SKM-1 (cell line): Measurements from ENCODE around the gene ATP2B3.

Source experiments
- DNase-seq: peaks from one replicate; lab custom pipeline; 2025; ENCODE audit not compliant: unreplicated experiment; lab: John Stamatoyannopoulos, UW

ATP2B3 gene

GRCh38 chrX:153530411-153531129 lies 13.1 kb downstream of the ATP2B3 start:
- no peak for DNase-seq

DNA sequence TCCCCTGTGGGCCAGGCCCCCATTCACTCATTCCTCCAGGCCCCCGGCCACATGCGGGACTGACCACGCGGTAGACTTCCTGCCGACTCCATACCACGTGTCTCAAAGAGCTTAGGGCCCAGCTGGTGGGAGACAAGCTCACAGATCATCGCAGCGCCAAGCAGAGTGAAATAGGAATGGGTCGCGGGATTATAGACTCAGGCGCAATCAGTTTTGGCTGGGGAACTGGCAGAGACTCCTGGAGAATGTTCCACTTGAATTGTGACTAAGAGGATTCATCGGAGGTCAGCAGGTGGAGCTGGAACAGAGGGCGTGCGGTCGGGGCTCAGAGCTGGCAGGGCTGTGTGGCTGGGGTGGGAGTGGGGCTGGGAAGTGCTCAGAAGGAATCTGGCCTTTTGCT lies 15.6 kb downstream of the ATP2B3 start:
- no peak for DNase-seq

GRCh38 chrX:153537080-153537479 lies 19.6 kb downstream of the ATP2B3 start:
- no peak for DNase-seq

DNA sequence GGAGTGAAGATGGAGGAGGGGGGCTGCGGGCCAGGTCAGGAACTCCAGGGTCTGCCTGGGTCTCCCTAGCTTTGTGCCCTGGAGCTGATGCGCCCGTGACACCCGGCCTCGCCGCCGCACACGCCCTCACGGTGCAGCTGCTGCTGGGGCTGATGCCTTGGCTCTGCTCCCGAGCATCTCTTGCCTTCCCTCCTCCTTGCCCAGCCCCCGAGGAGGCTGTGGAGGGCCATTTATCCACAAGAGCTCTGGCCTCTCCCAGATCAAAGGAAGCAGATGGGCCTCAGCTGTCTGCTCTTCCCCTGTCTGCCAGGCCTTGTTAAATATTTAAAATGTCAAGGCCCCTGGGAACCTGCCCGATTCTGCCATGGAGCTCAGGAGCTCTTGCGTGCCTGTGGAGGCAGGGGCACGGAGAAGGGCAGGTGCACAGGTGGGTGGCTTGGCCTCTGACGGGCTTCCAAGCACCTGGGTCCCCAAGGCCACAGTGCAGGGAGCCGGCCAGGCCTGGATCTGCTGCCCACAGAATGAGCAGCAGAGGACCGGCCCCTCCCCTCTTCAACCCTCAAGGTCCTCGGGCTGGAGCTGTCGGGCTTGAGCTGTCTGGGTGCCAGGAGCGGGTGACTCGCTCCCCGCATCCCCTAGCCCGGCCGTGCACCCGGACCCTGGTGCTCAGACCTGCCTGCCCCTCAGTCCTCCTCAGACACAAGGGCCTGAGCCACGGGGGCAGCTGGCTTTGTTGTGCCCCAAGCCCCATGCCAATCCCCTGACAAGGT lies 20.3 kb downstream of the ATP2B3 start:
- no peak for DNase-seq

DNA sequence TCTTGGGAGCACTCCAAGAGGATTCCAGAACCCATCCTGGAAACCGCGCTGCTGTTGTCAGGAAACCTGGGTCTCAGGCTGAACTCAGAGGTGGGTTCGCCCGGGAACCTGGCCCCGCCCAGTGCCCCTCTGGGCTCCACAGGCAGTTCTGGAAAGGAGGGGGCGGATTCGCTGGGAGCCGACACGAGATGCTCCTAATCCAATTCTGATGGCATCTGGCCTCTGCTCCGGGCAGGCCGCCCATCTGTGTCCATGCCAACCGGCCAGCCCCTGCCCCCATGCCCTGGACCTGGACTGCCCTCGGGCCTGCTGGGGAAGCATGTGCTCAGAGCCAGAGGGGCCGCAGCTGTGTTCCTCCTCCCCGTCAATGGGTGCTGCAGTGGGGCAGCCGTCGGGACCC lies 21.0 kb downstream of the ATP2B3 start:
- no peak for DNase-seq

DNA sequence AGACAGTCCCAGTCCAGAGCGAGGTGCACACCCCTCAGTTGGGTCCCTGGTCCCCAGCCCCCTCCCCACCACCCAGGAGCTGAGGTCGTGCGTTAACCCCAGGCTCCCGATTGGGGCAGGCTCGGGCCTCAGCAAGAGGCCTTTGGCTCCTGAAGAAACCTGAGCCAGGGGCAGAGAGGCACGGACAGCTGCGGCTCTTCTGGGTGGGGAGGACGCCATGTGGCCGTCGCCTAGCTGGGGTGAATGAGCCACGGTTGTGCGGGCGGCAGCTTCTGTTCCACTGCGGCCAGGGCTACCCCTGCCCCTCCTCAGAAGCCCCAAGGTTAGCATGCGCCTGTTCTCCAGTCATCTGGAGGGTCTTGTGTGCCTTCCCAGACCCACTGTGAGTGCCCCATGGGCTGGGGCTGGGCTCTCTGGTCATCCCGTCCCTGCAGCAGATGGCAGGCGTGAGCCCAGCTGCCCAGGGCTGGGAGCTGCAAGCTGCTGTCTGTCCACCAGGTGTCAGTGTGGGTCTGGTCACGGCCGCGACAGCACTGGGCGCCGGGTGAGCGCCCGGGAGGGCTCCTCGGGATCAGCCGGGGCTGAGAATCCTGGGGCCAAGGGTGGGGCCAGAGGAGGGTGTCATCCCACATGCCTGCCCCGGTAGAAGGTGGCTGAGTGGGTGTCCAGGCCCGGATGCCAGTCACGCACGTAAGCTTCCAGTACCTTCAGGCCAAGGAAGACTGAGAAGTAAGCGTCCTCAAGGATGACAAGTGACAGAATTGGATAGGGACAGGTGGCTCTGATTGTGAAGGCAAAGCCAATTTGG lies 21.9 kb downstream of the ATP2B3 start:
- DNase-seq = no peak

DNA sequence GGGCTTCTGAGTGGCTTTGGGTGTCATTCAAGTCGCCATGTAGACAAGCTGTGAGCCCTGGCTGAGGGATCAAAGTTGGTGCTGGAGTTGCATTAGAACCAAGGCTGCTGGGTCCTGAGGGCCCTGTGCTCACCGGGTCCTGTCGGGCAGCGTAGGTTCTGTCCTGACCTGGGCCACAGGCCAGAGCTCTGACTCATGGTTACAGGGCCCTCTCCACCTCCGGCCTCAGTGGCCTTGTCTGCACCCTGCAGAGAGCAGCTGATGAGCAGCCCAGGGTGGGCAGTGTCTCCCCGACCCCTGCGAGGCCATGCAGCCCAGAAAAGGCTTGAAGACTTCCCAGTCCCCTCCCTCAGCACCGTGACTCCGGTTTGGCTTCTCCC lies 22.5 kb downstream of the ATP2B3 start:
- DNase-seq = no peak

- DNase-seq = no peak
Measured at GRCh38 chrX:153544727-153545126, 27.3 kb downstream of the ATP2B3 start.

GRCh38 chrX:153546386-153546785 lies 28.9 kb downstream of the ATP2B3 start:
- DNase-seq = no peak

DNA sequence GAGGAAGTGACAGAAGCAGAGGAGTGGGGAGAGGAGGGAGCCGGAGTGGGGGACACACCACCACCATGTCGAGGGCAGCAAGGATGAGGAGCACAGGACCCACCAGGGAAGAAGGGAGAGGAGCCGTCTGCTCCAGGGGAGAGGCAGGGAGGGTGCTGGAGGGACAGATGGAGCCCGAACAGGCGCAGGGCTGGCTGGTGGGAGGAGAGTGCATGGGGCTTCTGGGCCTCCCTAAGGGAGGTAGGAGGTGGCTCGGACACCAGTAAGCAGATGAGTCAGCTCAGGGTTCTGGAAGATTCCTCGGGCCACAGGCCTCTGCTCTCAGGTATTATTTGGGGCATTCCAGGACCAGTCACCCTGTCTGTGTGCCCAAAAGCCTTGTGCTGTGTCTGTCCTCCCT lies 29.8 kb downstream of the ATP2B3 start:
- no peak for DNase-seq

- no peak for DNase-seq
Measured at GRCh38 chrX:153549231-153549630, 31.8 kb downstream of the ATP2B3 start.

DNA sequence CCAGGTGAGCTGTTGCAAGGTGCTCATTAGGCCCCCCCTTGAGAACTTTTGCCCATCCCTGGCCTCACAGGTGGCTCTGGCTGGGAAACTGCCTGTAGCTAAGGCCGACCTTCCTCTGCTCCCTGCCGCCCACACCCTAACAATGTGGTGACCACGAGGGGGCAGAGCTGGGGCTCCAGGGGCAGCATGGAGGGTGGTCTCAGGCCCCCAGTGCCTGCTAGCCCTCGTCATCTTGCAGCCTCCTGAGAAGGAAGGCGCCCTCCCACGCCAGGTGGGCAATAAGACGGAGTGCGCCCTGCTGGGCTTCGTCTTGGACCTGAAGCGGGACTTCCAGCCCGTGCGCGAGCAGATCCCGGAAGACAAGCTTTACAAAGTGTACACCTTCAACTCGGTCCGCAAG lies 32.4 kb downstream of the ATP2B3 start:
- DNase-seq = no peak

DNA sequence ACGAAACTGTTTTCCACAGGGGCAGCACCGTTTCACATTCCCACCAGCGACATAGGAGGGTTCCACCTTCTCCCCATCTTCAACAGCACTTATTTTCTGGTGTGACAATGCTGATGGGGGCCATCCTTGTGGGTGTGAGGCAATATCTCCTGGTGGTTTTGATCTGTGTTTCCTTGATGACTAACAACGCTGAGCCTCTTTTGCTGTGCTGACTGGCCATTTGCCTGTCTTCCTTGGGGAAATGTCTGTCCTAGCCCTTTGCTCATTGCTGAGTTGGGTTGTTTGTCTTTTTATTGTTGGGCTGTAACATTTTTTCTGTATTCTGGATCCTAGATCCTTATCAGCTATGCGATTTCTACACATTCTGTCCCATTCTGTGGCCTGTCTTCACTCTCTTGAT lies 33.7 kb downstream of the ATP2B3 start:
- DNase-seq = no peak

- peak; percentile 2 for DNase-seq
Measured at GRCh38 chrX:153554519-153555167, 37.2 kb downstream of the ATP2B3 start.

DNA sequence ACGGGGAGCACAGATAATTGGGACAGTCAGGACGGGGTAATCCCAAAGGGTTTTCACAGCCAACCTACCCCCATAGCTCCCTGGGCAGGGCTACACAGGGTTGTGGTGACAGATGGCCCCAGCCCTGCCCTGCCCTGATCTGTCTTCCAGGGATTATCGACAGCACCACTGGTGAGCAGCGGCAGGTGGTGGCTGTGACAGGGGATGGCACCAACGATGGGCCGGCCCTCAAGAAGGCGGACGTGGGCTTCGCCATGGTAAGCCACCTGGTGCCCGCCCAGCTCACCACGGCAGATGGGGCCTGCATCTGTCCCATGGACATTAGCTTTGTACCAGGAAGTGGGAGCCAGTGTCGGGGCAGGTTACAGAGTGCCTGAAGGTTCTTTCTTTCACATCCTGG lies 39.3 kb downstream of the ATP2B3 start:
- no peak for DNase-seq

- no peak for DNase-seq
Measured at GRCh38 chrX:153557618-153558355, 40.3 kb downstream of the ATP2B3 start.

- peak; percentile 36 for DNase-seq
Measured at GRCh38 chrX:153560000-153560399, 42.6 kb downstream of the ATP2B3 start.

- no peak for DNase-seq
Measured at GRCh38 chrX:153560466-153560865, 43.0 kb downstream of the ATP2B3 start.

DNA sequence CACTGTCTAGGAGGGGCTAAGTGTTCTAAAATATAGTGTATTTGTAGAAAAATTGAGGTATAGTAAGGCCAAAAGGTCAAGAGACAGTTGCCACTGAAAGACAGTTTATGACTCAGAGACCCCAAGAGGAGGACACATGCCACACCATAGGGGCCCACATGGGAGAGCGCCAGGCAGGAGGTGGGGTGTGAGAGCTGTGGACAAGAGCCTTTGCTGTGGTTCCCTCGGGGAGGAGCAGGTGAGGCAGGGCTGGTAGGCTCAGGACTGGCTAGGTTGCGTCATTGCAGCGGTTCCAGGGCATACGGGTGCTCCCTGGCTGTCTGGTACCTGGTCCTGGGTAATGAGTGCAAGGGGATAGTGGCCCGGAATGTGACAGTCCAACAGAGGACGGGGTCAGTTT lies 43.9 kb downstream of the ATP2B3 start:
- no peak for DNase-seq

DNA sequence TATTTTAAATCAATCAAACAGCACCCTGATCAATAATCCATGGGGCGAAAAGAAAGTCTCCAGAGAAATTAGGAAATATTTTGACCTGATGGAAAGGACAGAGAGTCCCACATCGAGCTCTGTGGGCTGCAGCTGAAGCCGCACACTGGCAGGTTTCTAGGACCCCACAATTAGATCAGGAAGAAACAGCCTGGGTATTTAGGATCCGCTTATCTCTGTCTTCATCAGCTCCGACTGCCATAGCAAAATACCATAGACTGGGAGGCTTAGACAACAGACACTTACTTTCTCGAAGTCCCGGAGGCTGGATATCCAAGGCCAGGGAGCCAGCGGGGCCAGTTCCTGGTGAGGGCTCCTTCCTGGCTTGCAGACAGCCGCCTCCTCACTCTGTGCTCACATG lies 45.1 kb downstream of the ATP2B3 start:
- DNase-seq = no peak
